IMR-90 (cell line): ENCODE results near the gene SLC18A3. TPM values are rescaled to one million over a fixed set of nuclear protein-coding genes. Genes with fewer than 3 reads are reported as not detected.

Experiments
- ATAC-seq: fragments of 200-7000 bp; cut with Tn5 transposase; 2 replicates; pipeline ENCODE4 v1.9.1; 2020; ENCODE audit warnings: low read depth, mild to moderate bottlenecking, moderate library complexity
- BruUV-seq: library from RNA; stranded (reverse); fragments of 400-500 nt; replicated peaks from 2 replicates; lab custom pipeline; 2021; lab: Mats Ljungman, UMichigan
- CTCF ChIA-PET: fragments of 300-600 bp; formaldehyde crosslinking; extraction: SDS; loops from one replicate; lab custom pipeline; 2021; ENCODE audit warnings: antibody characterized with exemption; lab: Yijun Ruan, JAX
- POLR2A ChIA-PET: fragments of 300-600 bp; sonication (Branson Sonifier 250); formaldehyde crosslinking; loops from one replicate; lab custom pipeline; 2022; ENCODE audit warnings: antibody characterized with exemption; ENCODE audit not compliant: unreplicated experiment; lab: Charles Lee
- DNase-seq: peaks from one replicate; pipeline ENCODE4 v3.0.0; 2013
- H2AFZ ChIP-seq: replicated peaks from 2 replicates; pipeline ENCODE3; 2013; ENCODE audit warnings: low read length, mild to moderate bottlenecking; ENCODE audit not compliant: poor library complexity
- H2AK5ac ChIP-seq: 2 replicates; pipeline ENCODE4 v1.6.1; 2013; ENCODE audit warnings: low read depth, low read length, inconsistent platforms
- H2AK9ac ChIP-seq: replicated peaks from 2 replicates; pipeline ENCODE3; 2013; ENCODE audit warnings: mild to moderate bottlenecking, low read depth, low read length, moderate library complexity; ENCODE audit not compliant: poor library complexity
- H2BK120ac ChIP-seq: 2 replicates; pipeline ENCODE4 v1.6.1; 2013; ENCODE audit warnings: low read depth, low read length, inconsistent platforms
- H2BK15ac ChIP-seq: 3 replicates; pipeline ENCODE4 v1.6.1; 2013; ENCODE audit warnings: low read depth, low read length, inconsistent platforms
- H2BK20ac ChIP-seq: 2 replicates; pipeline ENCODE4 v1.6.1; 2013; ENCODE audit warnings: low read depth, mild to moderate bottlenecking, inconsistent platforms, low read length, moderate library complexity
- H2BK5ac ChIP-seq: 2 replicates; pipeline ENCODE4 v1.6.1; 2013; ENCODE audit warnings: mild to moderate bottlenecking, low read depth, low read length, inconsistent platforms; ENCODE audit not compliant: poor library complexity, severe bottlenecking
- H3K14ac ChIP-seq: replicated peaks from 2 replicates; pipeline ENCODE4 v1.6.1; 2013; ENCODE audit warnings: low read depth, low read length, inconsistent platforms
- H3K18ac ChIP-seq: 2 replicates; pipeline ENCODE4 v1.6.1; 2013; ENCODE audit warnings: low read depth, low read length, control low read depth
- H3K23ac ChIP-seq: 2 replicates; pipeline ENCODE4 v1.6.1; 2013; ENCODE audit warnings: low read depth, low read length, inconsistent platforms
- H3K27ac ChIP-seq: 2 replicates; pipeline ENCODE4 v1.5.1; 2013; ENCODE audit warnings: mild to moderate bottlenecking, control low read depth, low read length; ENCODE audit not compliant: insufficient read depth
- H3K27me3 ChIP-seq: 2 replicates; pipeline ENCODE4 v1.6.1; 2013; ENCODE audit warnings: low read length; ENCODE audit not compliant: control insufficient read depth, insufficient read depth
- H3K36me3 ChIP-seq: 2 replicates; pipeline ENCODE4 v1.6.1; 2013; ENCODE audit warnings: low read length, mixed read lengths; ENCODE audit not compliant: control insufficient read depth, insufficient read depth
- H3K4ac ChIP-seq: 2 replicates; pipeline ENCODE4 v1.6.1; 2013; ENCODE audit warnings: low read depth, low read length, inconsistent platforms
- H3K4me1 ChIP-seq: 2 replicates; pipeline ENCODE4 v1.6.1; 2013; ENCODE audit warnings: low read length, mixed read lengths; ENCODE audit not compliant: control insufficient read depth, insufficient read depth
- H3K4me2 ChIP-seq: 2 replicates; pipeline ENCODE4 v1.6.1; 2013; ENCODE audit warnings: low read depth, mild to moderate bottlenecking, control low read depth, low read length, moderate library complexity
- H3K4me3 ChIP-seq: 2 replicates; pipeline ENCODE4 v1.5.1; 2013; ENCODE audit warnings: low read depth, mild to moderate bottlenecking, control low read depth, low read length, moderate library complexity; ENCODE audit not compliant: insufficient read depth
- H3K56ac ChIP-seq: 2 replicates; pipeline ENCODE4 v1.6.1; 2013; ENCODE audit warnings: low read length, inconsistent platforms; ENCODE audit not compliant: insufficient read depth; ENCODE audit errors: extremely low read depth
- H3K79me1 ChIP-seq, 2 experiments: 2 replicates each; pipeline ENCODE4 v1.6.1; 2013; ENCODE audit warnings: low read length in 2 of 2, inconsistent platforms in 1 of 2, low read depth in 1 of 2
- H3K9ac ChIP-seq: 2 replicates; pipeline ENCODE4 v1.6.1; 2013; ENCODE audit warnings: low read depth, low read length, control low read depth
- H3K9me1 ChIP-seq: 2 replicates; pipeline ENCODE4 v1.6.1; 2013; ENCODE audit warnings: low read length, inconsistent platforms; ENCODE audit not compliant: insufficient read depth
- H3K9me3 ChIP-seq: 2 replicates; pipeline ENCODE4 v1.6.1; 2013; ENCODE audit warnings: low read length; ENCODE audit not compliant: control insufficient read depth, insufficient read depth
- H4K20me1 ChIP-seq: 2 replicates; pipeline ENCODE4 v1.6.1; 2013; ENCODE audit warnings: low read length, inconsistent platforms; ENCODE audit not compliant: insufficient read depth
- H4K5ac ChIP-seq: 2 replicates; pipeline ENCODE4 v1.6.1; 2013; ENCODE audit warnings: mild to moderate bottlenecking, low read depth, low read length, control low read depth
- H4K8ac ChIP-seq, 2 experiments: 2 replicates each; pipeline ENCODE4 v1.6.1; 2013; ENCODE audit warnings: low read depth in 2 of 2, low read length in 2 of 2, control low read depth in 1 of 2, inconsistent platforms in 1 of 2
- H4K91ac ChIP-seq: 2 replicates; pipeline ENCODE4 v1.6.1; 2013; ENCODE audit warnings: low read depth, low read length, inconsistent platforms; ENCODE audit not compliant: insufficient read depth
- BHLHE40 ChIP-seq: fragments of 150-350 bp; IDR thresholded peaks from 2 replicates; pipeline ENCODE4 v1.6.1; 2016; ENCODE audit warnings: mild to moderate bottlenecking, low read depth, low read length
- CEBPB ChIP-seq: IDR thresholded peaks from 2 replicates; pipeline ENCODE4 v1.6.1; 2012; ENCODE audit warnings: low read depth, low read length, improper control_type of control experiment
- FOS ChIP-seq: fragments of 150-350 bp; IDR thresholded peaks from 2 replicates; pipeline ENCODE4 v1.6.1; 2016; ENCODE audit warnings: low read depth, low read length
- NFE2L2 ChIP-seq: fragments of 150-350 bp; IDR thresholded peaks from 2 replicates; pipeline ENCODE4 v1.6.1; 2016; ENCODE audit warnings: low read depth, mild to moderate bottlenecking, low read length
- POLR2A ChIP-seq: IDR thresholded peaks from 2 replicates; pipeline ENCODE4 v1.6.1; 2012; ENCODE audit warnings: mild to moderate bottlenecking, low read depth, low read length
- RAD21 ChIP-seq: IDR thresholded peaks from 2 replicates; pipeline ENCODE4 v1.6.1; 2012; ENCODE audit warnings: low read length, improper control_type of control experiment
- RCOR1 ChIP-seq: IDR thresholded peaks from 2 replicates; pipeline ENCODE4 v1.6.1; 2012; ENCODE audit warnings: mild to moderate bottlenecking, low read length, improper control_type of control experiment; ENCODE audit not compliant: insufficient replicate concordance
- RFX5 ChIP-seq: IDR thresholded peaks from 2 replicates; pipeline ENCODE4 v1.8.0; 2012; ENCODE audit warnings: low read depth, mild to moderate bottlenecking, low read length, moderate library complexity
- SMC3 ChIP-seq: fragments of 150-350 bp; IDR thresholded peaks from 2 replicates; pipeline ENCODE4 v1.6.1; 2016; ENCODE audit warnings: low read depth, mild to moderate bottlenecking, antibody characterized with exemption, low read length, moderate library complexity
- WGBS, 2 experiments: methylation state at CpG; one replicate each; pipeline versions ENCODE4 v1.1.5 to v1.1.7; 2013; ENCODE audit warnings: missing lambda C conversion rate in 2 of 2; ENCODE audit not compliant: insufficient read length in 1 of 2; ENCODE audit errors: extremely low coverage in 2 of 2; 5-methylcytosine and 5-hydroxymethylcytosine counted together
- dilution Hi-C: fragments of 300-500 bp; cut with HindIII; formaldehyde crosslinking; loops from one replicate; pipeline ENCODE4 v1.14.3; 2018; ENCODE audit warnings: low sequenced_read_pairs; ENCODE audit not compliant: unreplicated experiment
- in situ Hi-C: fragments of 300-500 bp; cut with MboI; formaldehyde crosslinking; loops from 3 replicates; pipeline ENCODE4 v1.14.3; 2019; ENCODE audit warnings: low sequenced_read_pairs, inconsistent platforms, mixed read lengths
- intact Hi-C: fragments of 100-400 bp; cut with micrococcal nuclease; formaldehyde crosslinking; loops from 2 replicates; pipeline ENCODE4 v1.10.0; 2022
- polyA plus RNA-seq, 3 experiments: library from polyadenylated mRNA; depleted of rRNA; stranded (reverse); fragments of >200 nt; gene quantifications; 2 replicates each; pipeline ENCODE4 v1.2.3, GENCODE V29; 2012; ENCODE audit warnings: low replicate concordance in 1 of 3
- total RNA-seq: library from RNA; depleted of rRNA; stranded (reverse); fragments of >200 nt; gene quantifications from 2 replicates; pipeline ENCODE4 v1.2.3, GENCODE V29; 2012
- TF ChIP-seq, protein P1 (sequence below): fragments of 150-350 bp; IDR thresholded peaks from 2 replicates; pipeline ENCODE4 v1.6.1; 2017; ENCODE audit warnings: mild to moderate bottlenecking, antibody characterized with exemption, low read length, low read depth
- TF ChIP-seq, protein P2 (sequence below): fragments of 150-350 bp; IDR thresholded peaks from 2 replicates; pipeline ENCODE4 v1.6.1; 2016; ENCODE audit warnings: low read depth, mild to moderate bottlenecking, low read length, moderate library complexity, borderline replicate concordance

The SLC18A3 gene
- total and polyA plus RNA-seq, 2 of the 4 experiments (the other 2 are of a cell fraction): not detected

DNA sequence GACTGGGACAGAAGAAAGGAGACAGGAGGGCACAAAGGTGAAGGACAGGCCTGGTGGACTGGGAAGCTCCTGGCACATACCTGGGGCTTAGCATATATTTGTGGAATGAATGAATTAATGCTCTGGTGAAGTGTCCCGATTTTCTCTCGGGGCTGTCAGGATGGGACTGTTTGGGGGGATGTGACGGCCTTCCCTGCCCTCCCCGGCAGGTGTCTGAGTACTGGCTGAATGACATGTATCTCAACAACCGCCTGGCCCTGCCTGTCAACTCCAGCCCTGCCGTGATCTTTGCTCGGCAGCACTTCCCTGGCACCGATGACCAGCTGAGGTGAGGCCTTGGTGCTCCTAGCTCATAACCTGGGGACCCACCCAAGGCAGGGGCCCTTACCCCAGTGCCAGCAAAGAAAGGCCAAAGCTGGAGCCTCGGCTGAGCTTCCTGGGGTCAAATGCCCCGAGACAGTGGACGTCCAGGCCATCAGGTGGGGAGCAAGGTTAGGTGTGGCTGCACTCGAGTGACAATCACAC is 10.2 kb downstream of the SLC18A3 start:
- no peak overlapping the region for H4K8ac ChIP-seq
- no peaks in the 10 kb centered on the region for H3K36me3 ChIP-seq
- H3K4me3 ChIP-seq: no peak overlapping the region
- DNase-seq (no peak), ATAC-seq (no peak)
- H2AFZ ChIP-seq: no peak overlapping the region
- H3K4me1 ChIP-seq: no peaks in the 10 kb centered on the region
- H2AK5ac ChIP-seq: no peak overlapping the region
- no peaks in the 10 kb centered on the region for H4K20me1 ChIP-seq
- H3K9me3 ChIP-seq: no peaks in the 10 kb centered on the region
- no peak overlapping the region for H3K14ac ChIP-seq
- no peak overlapping the region for H2BK20ac ChIP-seq
- no peak overlapping the region for H2BK120ac ChIP-seq
- 69% methylated on average over 8 of the region's 12 CpGs; no CpG with 5 or more reads in 1 of the 2 experiments for WGBS, 2 experiments
- H3K23ac ChIP-seq: no peak overlapping the region
- H3K27me3 ChIP-seq: peaks cover 50% of the 10 kb centered on the region
- H4K91ac ChIP-seq: no peak overlapping the region
- no peak overlapping the region for H4K5ac ChIP-seq
- H3K4me2 ChIP-seq: no peak overlapping the region
- no peak overlapping the region for H3K4ac ChIP-seq
- in situ Hi-C loops (no loop called here), intact Hi-C loops (no loop called here), dilution Hi-C loops (no loop called here)
- TF ChIP-seq RAD21 (no peak), NFE2L2 (no peak), FOS (no peak), RFX5 (no peak), RCOR1 (no peak), CEBPB (no peak), SMC3 (no peak), POLR2A (no peak), BHLHE40 (no peak)
- TF ChIP-seq, protein P1, sequence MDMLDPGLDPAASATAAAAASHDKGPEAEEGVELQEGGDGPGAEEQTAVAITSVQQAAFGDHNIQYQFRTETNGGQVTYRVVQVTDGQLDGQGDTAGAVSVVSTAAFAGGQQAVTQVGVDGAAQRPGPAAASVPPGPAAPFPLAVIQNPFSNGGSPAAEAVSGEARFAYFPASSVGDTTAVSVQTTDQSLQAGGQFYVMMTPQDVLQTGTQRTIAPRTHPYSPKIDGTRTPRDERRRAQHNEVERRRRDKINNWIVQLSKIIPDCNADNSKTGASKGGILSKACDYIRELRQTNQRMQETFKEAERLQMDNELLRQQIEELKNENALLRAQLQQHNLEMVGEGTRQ: no peak
- TF ChIP-seq, protein P2, sequence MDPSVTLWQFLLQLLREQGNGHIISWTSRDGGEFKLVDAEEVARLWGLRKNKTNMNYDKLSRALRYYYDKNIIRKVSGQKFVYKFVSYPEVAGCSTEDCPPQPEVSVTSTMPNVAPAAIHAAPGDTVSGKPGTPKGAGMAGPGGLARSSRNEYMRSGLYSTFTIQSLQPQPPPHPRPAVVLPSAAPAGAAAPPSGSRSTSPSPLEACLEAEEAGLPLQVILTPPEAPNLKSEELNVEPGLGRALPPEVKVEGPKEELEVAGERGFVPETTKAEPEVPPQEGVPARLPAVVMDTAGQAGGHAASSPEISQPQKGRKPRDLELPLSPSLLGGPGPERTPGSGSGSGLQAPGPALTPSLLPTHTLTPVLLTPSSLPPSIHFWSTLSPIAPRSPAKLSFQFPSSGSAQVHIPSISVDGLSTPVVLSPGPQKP: no peak
- ChIA-PET CTCF (no interaction called here), POLR2A (no interaction called here)
- H2BK5ac ChIP-seq: no peak overlapping the region
- H3K79me1 ChIP-seq: no peaks in the 10 kb centered on the region
- H3K9me1 ChIP-seq: 0 out of 2 replicates have a peak, but pooled peaks cover 2% of the 10 kb centered on the region
- no TSS peak for BruUV-seq
- H3K56ac ChIP-seq: no peak overlapping the region
- H3K27ac ChIP-seq: no peak overlapping the region
- no peak overlapping the region for H2AK9ac ChIP-seq
- no peak overlapping the region for H3K9ac ChIP-seq
- no peak overlapping the region for H2BK15ac ChIP-seq
- no peak overlapping the region for H3K18ac ChIP-seq
